Measurements from ENCODE around the gene RSF1.
"Not testable (repeated sequence)": the region's sequence is repeated elsewhere in the genome, so short reads cannot be mapped to it uniquely, and the experiment has no call there.

RSF1 gene, protein sequence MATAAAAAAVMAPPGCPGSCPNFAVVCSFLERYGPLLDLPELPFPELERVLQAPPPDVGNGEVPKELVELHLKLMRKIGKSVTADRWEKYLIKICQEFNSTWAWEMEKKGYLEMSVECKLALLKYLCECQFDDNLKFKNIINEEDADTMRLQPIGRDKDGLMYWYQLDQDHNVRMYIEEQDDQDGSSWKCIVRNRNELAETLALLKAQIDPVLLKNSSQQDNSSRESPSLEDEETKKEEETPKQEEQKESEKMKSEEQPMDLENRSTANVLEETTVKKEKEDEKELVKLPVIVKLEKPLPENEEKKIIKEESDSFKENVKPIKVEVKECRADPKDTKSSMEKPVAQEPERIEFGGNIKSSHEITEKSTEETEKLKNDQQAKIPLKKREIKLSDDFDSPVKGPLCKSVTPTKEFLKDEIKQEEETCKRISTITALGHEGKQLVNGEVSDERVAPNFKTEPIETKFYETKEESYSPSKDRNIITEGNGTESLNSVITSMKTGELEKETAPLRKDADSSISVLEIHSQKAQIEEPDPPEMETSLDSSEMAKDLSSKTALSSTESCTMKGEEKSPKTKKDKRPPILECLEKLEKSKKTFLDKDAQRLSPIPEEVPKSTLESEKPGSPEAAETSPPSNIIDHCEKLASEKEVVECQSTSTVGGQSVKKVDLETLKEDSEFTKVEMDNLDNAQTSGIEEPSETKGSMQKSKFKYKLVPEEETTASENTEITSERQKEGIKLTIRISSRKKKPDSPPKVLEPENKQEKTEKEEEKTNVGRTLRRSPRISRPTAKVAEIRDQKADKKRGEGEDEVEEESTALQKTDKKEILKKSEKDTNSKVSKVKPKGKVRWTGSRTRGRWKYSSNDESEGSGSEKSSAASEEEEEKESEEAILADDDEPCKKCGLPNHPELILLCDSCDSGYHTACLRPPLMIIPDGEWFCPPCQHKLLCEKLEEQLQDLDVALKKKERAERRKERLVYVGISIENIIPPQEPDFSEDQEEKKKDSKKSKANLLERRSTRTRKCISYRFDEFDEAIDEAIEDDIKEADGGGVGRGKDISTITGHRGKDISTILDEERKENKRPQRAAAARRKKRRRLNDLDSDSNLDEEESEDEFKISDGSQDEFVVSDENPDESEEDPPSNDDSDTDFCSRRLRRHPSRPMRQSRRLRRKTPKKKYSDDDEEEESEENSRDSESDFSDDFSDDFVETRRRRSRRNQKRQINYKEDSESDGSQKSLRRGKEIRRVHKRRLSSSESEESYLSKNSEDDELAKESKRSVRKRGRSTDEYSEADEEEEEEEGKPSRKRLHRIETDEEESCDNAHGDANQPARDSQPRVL (N-terminal part only)

GRCh38 chr11:77820565-77821348 lies at the start of gene RSF1, which contains the start of gene AAMDC:
TSS of gene RSF1 (minus strand) at chr11:77820722. CDS start at chr11:77820714, 8 bp downstream.
TSS of gene AAMDC (plus strand) at chr11:77821144. CDS start at chr11:77842497, 21,353 bp downstream.
- H3K9me3 ChIP-seq (ENCODE audit: control insufficient read depth in 5 of 5, low read length in 5 of 5), result no peaks in the 10 kb centered on the region
- H3K4me3 ChIP-seq (ENCODE audit: low read depth in 1 of 5, low read length in 5 of 5), result peak within 1 kb of the TSS; percentile 94 to 99 (median 96)
- H3K4me1 ChIP-seq (ENCODE audit: control insufficient read depth in 5 of 5, insufficient read depth in 5 of 5, low read length in 5 of 5), result peaks cover 3 to 44% (median 34%) of the 10 kb centered on the region in 5 donors
- peak within 1 kb of the TSS; percentile 79 to 95 (median 90) for H3K9ac ChIP-seq (ENCODE audit: low read length in 5 of 5)
- peak within 1 kb of the TSS; percentile 93 for H3K27ac ChIP-seq (ENCODE audit: low read depth, low read length)
- H3K27me3 ChIP-seq (ENCODE audit: control insufficient read depth in 5 of 5, insufficient read depth in 4 of 5, low read length in 5 of 5), result no peaks in the 10 kb centered on the region
- H3K36me3 ChIP-seq (ENCODE audit: control insufficient read depth in 5 of 5, insufficient read depth in 5 of 5, low read length in 5 of 5), result no peaks in the 10 kb centered on the region

GRCh38 chr11:77868744-77869143 lies 48.2 kb upstream of the RSF1 start:
- peaks cover 24 to 51% (median 30%) of the 10 kb centered on the region in 5 donors for H3K36me3 ChIP-seq (ENCODE audit: control insufficient read depth in 5 of 5, insufficient read depth in 5 of 5, low read length in 5 of 5)
- H3K4me3 ChIP-seq (ENCODE audit: low read depth in 1 of 5, low read length in 5 of 5), result no peak overlapping the region
- no peaks in the 10 kb centered on the region for H3K9me3 ChIP-seq (ENCODE audit: control insufficient read depth in 5 of 5, low read length in 5 of 5)
- no peak overlapping the region for H3K27ac ChIP-seq (ENCODE audit: low read depth, low read length)
- no peaks in the 10 kb centered on the region for H3K27me3 ChIP-seq (ENCODE audit: control insufficient read depth in 5 of 5, insufficient read depth in 4 of 5, low read length in 5 of 5)
- peaks cover 0 to 14% (median 13%) of the 10 kb centered on the region in 5 donors for H3K4me1 ChIP-seq (ENCODE audit: control insufficient read depth in 5 of 5, insufficient read depth in 5 of 5, low read length in 5 of 5)
- H3K9ac ChIP-seq (ENCODE audit: low read length in 5 of 5), result no peak overlapping the region

DNA sequence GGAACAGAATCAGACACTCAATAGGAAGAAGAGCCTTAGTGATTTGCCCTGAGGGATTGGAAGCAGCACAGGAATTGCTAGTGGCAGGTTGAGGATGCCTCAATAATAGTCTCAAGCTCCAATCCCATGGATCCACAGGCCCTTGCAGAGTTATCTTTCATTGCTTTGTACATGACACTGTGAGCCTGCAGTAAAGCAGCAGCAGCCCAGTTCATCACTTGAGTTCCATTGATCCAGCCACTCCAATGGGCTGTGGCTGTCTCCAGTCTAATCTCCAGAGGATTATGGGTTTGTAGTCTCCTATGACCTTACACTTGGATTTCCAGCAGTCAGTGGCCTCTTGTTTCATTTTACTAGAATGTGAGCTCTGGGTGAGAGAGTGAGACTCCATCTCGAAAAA lies 45.8 kb upstream of the RSF1 start:
- H3K4me1 ChIP-seq (ENCODE audit: control insufficient read depth in 5 of 5, insufficient read depth in 5 of 5, low read length in 5 of 5), result peaks cover 0 to 14% (median 13%) of the 10 kb centered on the region in 5 donors
- H3K4me3 ChIP-seq (ENCODE audit: low read depth in 1 of 5, low read length in 5 of 5), result no peak overlapping the region
- peaks cover 16 to 38% (median 20%) of the 10 kb centered on the region in 5 donors for H3K36me3 ChIP-seq (ENCODE audit: control insufficient read depth in 5 of 5, insufficient read depth in 5 of 5, low read length in 5 of 5)
- peak overlapping the region in 2 of 5 donors; percentile 30 to 36 for H3K9ac ChIP-seq (ENCODE audit: low read length in 5 of 5)
- no peaks in the 10 kb centered on the region for H3K27me3 ChIP-seq (ENCODE audit: control insufficient read depth in 5 of 5, insufficient read depth in 4 of 5, low read length in 5 of 5)
- H3K27ac ChIP-seq (ENCODE audit: low read depth, low read length), result no peak overlapping the region
- no peaks in the 10 kb centered on the region for H3K9me3 ChIP-seq (ENCODE audit: control insufficient read depth in 5 of 5, low read length in 5 of 5)

DNA sequence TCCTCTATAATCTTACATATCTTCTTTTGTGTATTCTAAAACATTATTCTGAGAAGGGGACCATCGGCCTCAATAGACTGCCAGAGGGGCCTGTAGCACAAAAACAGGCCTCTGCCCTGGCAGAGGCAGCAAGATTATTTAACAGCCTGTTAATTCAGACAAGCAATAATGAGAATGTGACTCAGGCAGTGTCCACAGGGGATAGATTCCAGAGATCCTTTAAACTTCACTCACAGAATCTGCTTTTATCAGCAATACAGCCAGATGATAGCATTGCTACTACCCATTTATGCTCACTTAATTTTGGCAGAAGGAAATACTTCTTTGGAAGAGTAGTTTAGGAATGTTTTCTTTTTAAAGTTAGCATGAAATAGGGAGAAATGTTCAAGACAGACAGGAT lies 45.3 kb upstream of the RSF1 start:
- Histone ChIP-seq H3K27me3 (ENCODE audit: control insufficient read depth in 5 of 5, insufficient read depth in 4 of 5, low read length in 5 of 5) (no peaks in the 10 kb centered on the region), H3K36me3 (ENCODE audit: control insufficient read depth in 5 of 5, insufficient read depth in 5 of 5, low read length in 5 of 5) (peaks cover 14 to 36% (median 18%) of the 10 kb centered on the region in 5 donors), H3K9me3 (ENCODE audit: control insufficient read depth in 5 of 5, low read length in 5 of 5) (no peaks in the 10 kb centered on the region), H3K4me3 (ENCODE audit: low read depth in 1 of 5, low read length in 5 of 5) (no peak overlapping the region), H3K9ac (ENCODE audit: low read length in 5 of 5) (peak overlapping the region in 2 of 5 donors; percentile 20 to 36), H3K27ac (ENCODE audit: low read depth, low read length) (peak overlapping the region; percentile 32), H3K4me1 (ENCODE audit: control insufficient read depth in 5 of 5, insufficient read depth in 5 of 5, low read length in 5 of 5) (peaks cover 0 to 14% (median 13%) of the 10 kb centered on the region in 5 donors)

DNA sequence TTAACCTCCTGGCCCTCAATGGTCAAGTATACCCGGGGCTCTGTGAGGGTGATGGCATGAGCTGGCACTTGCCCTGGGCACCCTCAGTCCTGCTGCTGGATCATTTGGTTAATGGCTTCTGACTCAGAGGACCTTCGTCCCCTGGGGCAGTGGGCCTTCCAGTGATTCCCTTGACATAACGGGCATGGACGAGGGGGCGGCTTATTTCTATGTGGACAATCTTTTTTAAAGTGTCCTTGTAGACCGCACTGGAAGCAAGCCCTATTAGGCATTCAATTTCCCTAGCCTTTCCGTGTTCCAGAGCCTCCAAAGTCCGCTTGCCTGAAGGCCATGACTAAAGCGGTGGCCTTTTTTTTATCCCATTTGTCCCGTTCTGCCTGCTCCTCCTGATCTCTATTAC lies 40.9 kb upstream of the RSF1 start:
- not testable (repeated sequence) for H3K9ac ChIP-seq (ENCODE audit: low read length in 5 of 5); H3K27ac ChIP-seq (ENCODE audit: low read depth, low read length); H3K9me3 ChIP-seq (ENCODE audit: control insufficient read depth in 5 of 5, low read length in 5 of 5); H3K27me3 ChIP-seq (ENCODE audit: control insufficient read depth in 5 of 5, insufficient read depth in 4 of 5, low read length in 5 of 5); H3K4me3 ChIP-seq (ENCODE audit: low read depth in 1 of 5, low read length in 5 of 5)
- H3K36me3 ChIP-seq (ENCODE audit: control insufficient read depth in 5 of 5, insufficient read depth in 5 of 5, low read length in 5 of 5), result peaks cover 6 to 29% (median 13%) of the 10 kb centered on the region in 5 donors
- peaks cover 0 to 13% (median 12%) of the 10 kb centered on the region in 5 donors for H3K4me1 ChIP-seq (ENCODE audit: control insufficient read depth in 5 of 5, insufficient read depth in 5 of 5, low read length in 5 of 5)

DNA sequence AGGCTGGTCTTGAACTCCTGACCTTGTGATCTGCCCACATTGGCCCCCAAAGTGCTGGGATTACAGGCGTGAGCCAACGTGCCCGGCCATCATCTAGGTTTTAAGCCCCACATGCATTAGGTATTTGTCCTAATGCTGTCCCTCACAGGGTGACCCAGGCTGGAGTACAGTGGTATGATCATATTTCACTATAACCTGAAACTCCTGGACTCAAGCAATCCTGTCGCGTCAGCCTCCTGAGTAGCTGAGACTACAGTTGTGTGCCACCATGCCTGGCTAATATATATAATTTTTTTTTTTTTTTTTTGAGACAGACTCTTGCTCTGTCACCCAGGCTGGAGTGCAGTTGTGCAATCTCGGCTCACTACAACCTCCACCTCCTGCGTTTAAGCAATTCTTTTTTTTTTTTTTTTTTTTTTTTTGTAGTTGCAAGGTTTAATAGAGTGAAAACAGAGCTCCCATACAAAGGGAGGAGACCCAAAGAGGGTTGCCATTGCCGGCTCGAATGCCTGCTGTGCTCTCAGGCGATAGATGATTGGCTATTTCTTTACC lies 37.5 kb upstream of the RSF1 start:
- H3K27me3 ChIP-seq (ENCODE audit: control insufficient read depth in 5 of 5, insufficient read depth in 4 of 5, low read length in 5 of 5); H3K4me3 ChIP-seq (ENCODE audit: low read depth in 1 of 5, low read length in 5 of 5); H3K9me3 ChIP-seq (ENCODE audit: control insufficient read depth in 5 of 5, low read length in 5 of 5); H3K4me1 ChIP-seq (ENCODE audit: control insufficient read depth in 5 of 5, insufficient read depth in 5 of 5, low read length in 5 of 5); H3K27ac ChIP-seq (ENCODE audit: low read depth, low read length); H3K9ac ChIP-seq (ENCODE audit: low read length in 5 of 5): not testable (repeated sequence)
- peaks cover 9 to 46% (median 32%) of the 10 kb centered on the region in 5 donors for H3K36me3 ChIP-seq (ENCODE audit: control insufficient read depth in 5 of 5, insufficient read depth in 5 of 5, low read length in 5 of 5)

DNA sequence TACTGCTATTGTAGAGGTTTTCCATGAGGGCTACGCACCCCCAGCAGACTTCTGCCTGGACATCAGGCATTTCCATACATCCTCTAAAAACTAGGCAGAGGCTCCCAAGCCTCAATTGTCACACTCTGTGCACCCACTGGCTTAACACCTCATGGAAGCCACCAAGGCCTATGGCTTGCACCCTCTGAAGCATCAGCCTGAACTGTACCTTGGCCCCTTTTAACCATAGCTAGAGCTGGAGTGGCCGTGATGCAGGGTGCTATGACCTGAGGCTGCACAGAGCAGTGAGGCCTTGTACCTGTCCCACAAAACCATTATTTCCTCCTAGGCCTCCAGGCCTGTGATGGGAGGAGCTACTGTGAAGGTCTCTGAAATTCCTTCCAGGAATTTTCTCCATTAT lies 34.3 kb upstream of the RSF1 start:
- Histone ChIP-seq H3K9ac (ENCODE audit: low read length in 5 of 5) (no peak overlapping the region), H3K4me1 (ENCODE audit: control insufficient read depth in 5 of 5, insufficient read depth in 5 of 5, low read length in 5 of 5) (no peaks in the 10 kb centered on the region), H3K9me3 (ENCODE audit: control insufficient read depth in 5 of 5, low read length in 5 of 5) (peaks cover 0 to 7% (median 4%) of the 10 kb centered on the region in 5 donors), H3K4me3 (ENCODE audit: low read depth in 1 of 5, low read length in 5 of 5) (no peak overlapping the region), H3K27ac (ENCODE audit: low read depth, low read length) (no peak overlapping the region), H3K27me3 (ENCODE audit: control insufficient read depth in 5 of 5, insufficient read depth in 4 of 5, low read length in 5 of 5) (no peaks in the 10 kb centered on the region), H3K36me3 (ENCODE audit: control insufficient read depth in 5 of 5, insufficient read depth in 5 of 5, low read length in 5 of 5) (peaks cover 14 to 50% (median 37%) of the 10 kb centered on the region in 5 donors)

DNA sequence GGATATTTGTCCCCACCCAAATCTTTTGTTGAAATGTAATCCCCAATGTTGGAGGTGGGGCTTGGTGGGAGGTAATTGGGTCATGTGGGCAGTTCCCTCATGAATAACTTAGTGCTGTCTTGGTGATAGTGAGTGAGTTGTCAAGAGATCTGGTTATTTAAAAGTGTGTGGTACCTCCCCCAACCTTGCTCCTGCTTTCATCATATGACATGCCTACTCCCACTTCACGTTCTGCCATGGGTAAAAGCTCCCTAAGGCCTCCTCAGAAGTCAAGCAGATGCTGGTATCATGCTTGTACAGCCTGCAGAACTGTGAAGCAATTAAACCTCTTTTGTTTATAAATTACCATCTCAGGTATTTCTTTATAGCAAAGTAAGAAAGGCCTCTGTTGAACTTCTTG lies 31.0 kb upstream of the RSF1 start:
- Histone ChIP-seq H3K36me3 (ENCODE audit: control insufficient read depth in 5 of 5, insufficient read depth in 5 of 5, low read length in 5 of 5) (peaks cover 32 to 60% (median 48%) of the 10 kb centered on the region in 5 donors), H3K27ac (ENCODE audit: low read depth, low read length) (no peak overlapping the region)

More for the DNA sequence above, 31.0 kb upstream of the RSF1 start:
- H3K4me1 ChIP-seq (ENCODE audit: control insufficient read depth in 5 of 5, insufficient read depth in 5 of 5, low read length in 5 of 5), result no peaks in the 10 kb centered on the region
- H3K4me3 ChIP-seq (ENCODE audit: low read depth in 1 of 5, low read length in 5 of 5), result no peak overlapping the region
- no peaks in the 10 kb centered on the region for H3K27me3 ChIP-seq (ENCODE audit: control insufficient read depth in 5 of 5, insufficient read depth in 4 of 5, low read length in 5 of 5)
- no peak overlapping the region for H3K9ac ChIP-seq (ENCODE audit: low read length in 5 of 5)
- H3K9me3 ChIP-seq (ENCODE audit: control insufficient read depth in 5 of 5, low read length in 5 of 5), result peaks cover 0 to 7% (median 4%) of the 10 kb centered on the region in 5 donors

Measured in subcutaneous abdominal adipose tissue (tissue), 5 donors.